H1 (cell line): Measurements from ENCODE around the gene MCC. TPM values are rescaled to one million over a fixed set of nuclear protein-coding genes. Genes with fewer than 3 reads are reported as not detected.

ENCODE experiments used
- CTCF ChIA-PET: fragments of 300-600 bp; sonication (Branson Sonifier 250); formaldehyde crosslinking; loops from one replicate; lab custom pipeline; 2021; ENCODE audit not compliant: partially characterized antibody; lab: Charles Lee
- POLR2A ChIA-PET: fragments of 300-600 bp; sonication (Branson Sonifier 250); formaldehyde crosslinking; loops from one replicate; lab custom pipeline; 2021; ENCODE audit warnings: inconsistent platforms; ENCODE audit not compliant: partially characterized antibody; lab: Charles Lee
- DNase-seq, 2 experiments: peaks; one replicate each; pipeline versions ENCODE4 v3.0.0 to v3.0.0-alpha.2; 2010 to 2022; ENCODE audit warnings: low spot score in 2 of 2, low read depth in 1 of 2, mixed read lengths in 1 of 2
- FAIRE-seq: peaks from 2 replicates; lab custom pipeline; 2011; peaks lifted over from hg19 to GRCh38; lab: Jason Lieb, UNC
- H2AFZ ChIP-seq: 2 replicates; pipeline ENCODE4 v1.8.1; 2012; ENCODE audit warnings: low read length, inconsistent platforms
- H2AK5ac ChIP-seq: 2 replicates; pipeline ENCODE4 v1.6.1; 2013; ENCODE audit warnings: low read depth, low read length
- H2BK120ac ChIP-seq: replicated peaks from 2 replicates; pipeline ENCODE3; 2013; ENCODE audit warnings: low read depth, low read length, inconsistent platforms
- H2BK12ac ChIP-seq: 2 replicates; pipeline ENCODE4 v1.6.1; 2013; ENCODE audit warnings: low read depth, low read length
- H2BK15ac ChIP-seq: 2 replicates; pipeline ENCODE4 v1.6.1; 2013; ENCODE audit warnings: low read length
- H2BK20ac ChIP-seq: 2 replicates; pipeline ENCODE4 v1.6.1; 2013; ENCODE audit warnings: low read length
- H2BK5ac ChIP-seq: 2 replicates; pipeline ENCODE4 v1.6.1; 2013; ENCODE audit warnings: low read depth, low read length
- H3K14ac ChIP-seq: 2 replicates; pipeline ENCODE4 v1.6.1; 2013; ENCODE audit warnings: inconsistent platforms; ENCODE audit not compliant: insufficient read length
- H3K18ac ChIP-seq: 2 replicates; pipeline ENCODE4 v1.6.1; 2013; ENCODE audit warnings: low read length; ENCODE audit errors: extremely low read depth
- H3K23ac ChIP-seq: 2 replicates; pipeline ENCODE4 v1.6.1; 2013; ENCODE audit warnings: inconsistent platforms; ENCODE audit not compliant: insufficient read length
- H3K23me2 ChIP-seq: 2 replicates; pipeline ENCODE4 v1.6.1; 2013; ENCODE audit warnings: low read depth, low read length
- H3K27ac ChIP-seq: 2 replicates; pipeline ENCODE4 v1.6.1; 2011; ENCODE audit warnings: low read depth, low read length, inconsistent platforms
- H3K27me3 ChIP-seq, 4 experiments: replicated peaks in 1 of 4; 1 replicate in 1 of 4; 2 replicates in 3 of 4; pipeline versions ENCODE4 v1.6.1 to v1.8.1; 2011 to 2013; ENCODE audit warnings: low read length in 3 of 4, mild to moderate bottlenecking in 3 of 4, inconsistent platforms in 2 of 4, mixed read lengths in 2 of 4, moderate library complexity in 1 of 4; ENCODE audit not compliant: control insufficient read depth in 3 of 4, insufficient read depth in 3 of 4; ENCODE audit errors: extremely low read depth in 1 of 4
- H3K36me3 ChIP-seq, 4 experiments: 2 replicates each; pipeline versions ENCODE4 v1.6.1 to v1.8.1; 2011 to 2013; ENCODE audit warnings: mild to moderate bottlenecking in 4 of 4, low read length in 3 of 4, moderate library complexity in 2 of 4, control low read depth in 1 of 4, inconsistent platforms in 1 of 4; ENCODE audit not compliant: insufficient read depth in 4 of 4, control insufficient read depth in 2 of 4
- H3K4ac ChIP-seq: replicated peaks from 2 replicates; pipeline ENCODE3; 2013; ENCODE audit warnings: low read length, low read depth, mixed read lengths, inconsistent platforms; ENCODE audit not compliant: insufficient read length
- H3K4me1 ChIP-seq, 4 experiments: replicated peaks in 1 of 4; 1 replicate in 1 of 4; 2 replicates in 3 of 4; pipeline versions ENCODE4 v1.6.1 to v1.8.1; 2011 to 2013; ENCODE audit warnings: low read length in 3 of 4, inconsistent platforms in 2 of 4, mixed read lengths in 1 of 4; ENCODE audit not compliant: insufficient read depth in 4 of 4, control insufficient read depth in 3 of 4
- H3K4me2 ChIP-seq, 2 experiments: 2 replicates each; pipeline versions ENCODE4 v1.6.1 to v1.8.1; 2011 to 2013; ENCODE audit warnings: low read depth in 2 of 2, low read length in 2 of 2, control low read depth in 1 of 2, inconsistent platforms in 1 of 2, mild to moderate bottlenecking in 1 of 2; ENCODE audit not compliant: insufficient read depth in 1 of 2
- H3K4me3 ChIP-seq, 4 experiments: fragments of 200-600, 300-600 bp in 1 of 4; sonication (generic), shearing (Covaris generic), sonication (Bioruptor Twin) in 1 of 4; 2 replicates each; pipeline versions ENCODE4 v1.5.1 to v1.8.1; 2011 to 2016; ENCODE audit warnings: low read length in 4 of 4, low read depth in 3 of 4, control low read depth in 2 of 4, inconsistent platforms in 2 of 4, mild to moderate bottlenecking in 2 of 4, mixed read lengths in 1 of 4, moderate library complexity in 1 of 4; ENCODE audit not compliant: insufficient read depth in 2 of 4; ENCODE audit errors: extremely low read depth in 1 of 4
- H3K56ac ChIP-seq: replicated peaks from 2 replicates; pipeline ENCODE3; 2013; ENCODE audit warnings: low read depth, mild to moderate bottlenecking, mixed read lengths, low read length, inconsistent platforms; ENCODE audit not compliant: insufficient read length
- H3K79me1 ChIP-seq: 2 replicates; pipeline ENCODE4 v1.6.1; 2013; ENCODE audit warnings: low read depth, low read length, control low read depth
- H3K79me2 ChIP-seq, 2 experiments: 2 replicates each; pipeline versions ENCODE4 v1.6.1 to v1.8.1; 2012 to 2013; ENCODE audit warnings: low read length in 2 of 2, mild to moderate bottlenecking in 2 of 2, inconsistent platforms in 1 of 2; ENCODE audit not compliant: insufficient read depth in 2 of 2, control insufficient read depth in 1 of 2
- H3K9ac ChIP-seq, 4 experiments: replicated peaks in 1 of 4; 1 replicate in 1 of 4; 2 replicates in 3 of 4; pipeline versions ENCODE4 v1.6.1 to v1.8.1; 2011 to 2013; ENCODE audit warnings: low read depth in 3 of 4, low read length in 3 of 4, control low read depth in 2 of 4, mild to moderate bottlenecking in 2 of 4, moderate library complexity in 2 of 4, inconsistent platforms in 1 of 4; ENCODE audit errors: extremely low read depth in 1 of 4
- H3K9me3 ChIP-seq, 2 experiments: 2 replicates each; pipeline versions ENCODE4 v1.6.1 to v1.8.1; 2012 to 2013; ENCODE audit warnings: mild to moderate bottlenecking in 2 of 2, moderate library complexity in 2 of 2, control low read depth in 1 of 2, inconsistent platforms in 1 of 2, low read depth in 1 of 2, low read length in 1 of 2, mixed read lengths in 1 of 2; ENCODE audit not compliant: insufficient read depth in 2 of 2
- H4K20me1 ChIP-seq, 2 experiments: replicated peaks in 1 of 2; 2 replicates each; pipeline versions ENCODE3 to v1.8.1; 2011 to 2013; ENCODE audit warnings: inconsistent platforms in 2 of 2, low read length in 2 of 2, mild to moderate bottlenecking in 1 of 2; ENCODE audit not compliant: insufficient read depth in 2 of 2, control insufficient read depth in 1 of 2
- H4K5ac ChIP-seq: 2 replicates; pipeline ENCODE4 v1.6.1; 2013; ENCODE audit warnings: low read length, low read depth, mixed read lengths, inconsistent platforms; ENCODE audit not compliant: insufficient read length
- H4K8ac ChIP-seq: 2 replicates; pipeline ENCODE4 v1.8.0; 2013; ENCODE audit warnings: mild to moderate bottlenecking, moderate library complexity, low read length, inconsistent platforms; ENCODE audit not compliant: insufficient read depth; ENCODE audit errors: extremely low read depth
- H4K91ac ChIP-seq: replicated peaks from 2 replicates; pipeline ENCODE3; 2013; ENCODE audit warnings: low read length, mixed read lengths, inconsistent platforms; ENCODE audit not compliant: insufficient read length
- JUN ChIP-seq: IDR thresholded peaks from 2 replicates; pipeline ENCODE4 v1.6.1; 2011; ENCODE audit warnings: low read depth, mild to moderate bottlenecking, improper control_type of control experiment, low read length
- RFX5 ChIP-seq: IDR thresholded peaks from 2 replicates; pipeline ENCODE4 v1.6.1; 2011; ENCODE audit warnings: low read depth, low read length, improper control_type of control experiment, borderline replicate concordance
- polyA plus RNA-seq, 7 experiments: library from polyadenylated mRNA; depleted of rRNA in 3 of 7; stranded (reverse) in 5 of 7; unstranded in 2 of 7; fragments of >200 nt in 5 of 7; fragments of 200-250 nt in 2 of 7; gene quantifications; 1 replicate in 5 of 7; 2 replicates in 1 of 7; 4 replicates in 1 of 7; pipeline versions ENCODE4 v1.2.1 to v1.2.3, GENCODE V29; 2011 to 2013; ENCODE audit warnings: missing spikeins in 2 of 7, mixed read lengths in 2 of 7
- total RNA-seq: library from RNA; stranded (reverse); fragmentation: NEBNext Ultra II Directional; extraction: Animal tissue kit (Norgen Biotek cat#: 25700); gene quantifications from 2 replicates; pipeline ENCODE4 v1.2.1, GENCODE V29; 2021

The MCC gene
- total and polyA plus RNA-seq, 2 of the 8 experiments (the other 6 are each of a cell fraction or from before 2014, with no cell fraction given), result 2.6 to 18.3 TPM

GRCh38 chr5:113320273-113320780 is 167.9 kb downstream of the MCC start:
- Histone ChIP-seq H3K27me3 (no peaks in the 10 kb centered on the region), H3K79me2 (no peaks in the 10 kb centered on the region), H3K79me1 (no peaks in the 10 kb centered on the region), H2AK5ac (no peak overlapping the region), H4K8ac (no peak overlapping the region), H2BK120ac (no peak overlapping the region), H3K4me3 (no peak overlapping the region), H2AFZ (no peak overlapping the region), H3K18ac (no peak overlapping the region), H3K9me3 (no peaks in the 10 kb centered on the region), H3K23me2 (no peaks in the 10 kb centered on the region), H3K4me1 (no peaks in the 10 kb centered on the region; a peak in 1 of 7 replicates), H4K5ac (no peak overlapping the region), H2BK20ac (no peak overlapping the region), H4K91ac (no peak overlapping the region), H2BK5ac (no peak overlapping the region), H3K14ac (no peak overlapping the region), H2BK15ac (no peak overlapping the region), H3K4me2 (no peak overlapping the region), H3K9ac (no peak overlapping the region), H3K36me3 (no peaks in the 10 kb centered on the region), H3K27ac (no peak overlapping the region), H3K23ac (no peak overlapping the region), H4K20me1 (no peaks in the 10 kb centered on the region), H3K4ac (no peak overlapping the region), H2BK12ac (no peak overlapping the region), H3K56ac (no peak overlapping the region)
- FAIRE-seq, result no peak
- ChIA-PET CTCF (interaction anchor here (0.8 kb wide), 1 partner anchor 14 kb away, joined by 3 read pairs; no protein-coding TSS in a partner anchor), POLR2A (no interaction called here)
- no peak for DNase-seq
- TF ChIP-seq RFX5 (no peak), JUN (no peak)
